ENCODE results near the gene KRTAP10-10.

The KRTAP10-10 gene

DNA sequence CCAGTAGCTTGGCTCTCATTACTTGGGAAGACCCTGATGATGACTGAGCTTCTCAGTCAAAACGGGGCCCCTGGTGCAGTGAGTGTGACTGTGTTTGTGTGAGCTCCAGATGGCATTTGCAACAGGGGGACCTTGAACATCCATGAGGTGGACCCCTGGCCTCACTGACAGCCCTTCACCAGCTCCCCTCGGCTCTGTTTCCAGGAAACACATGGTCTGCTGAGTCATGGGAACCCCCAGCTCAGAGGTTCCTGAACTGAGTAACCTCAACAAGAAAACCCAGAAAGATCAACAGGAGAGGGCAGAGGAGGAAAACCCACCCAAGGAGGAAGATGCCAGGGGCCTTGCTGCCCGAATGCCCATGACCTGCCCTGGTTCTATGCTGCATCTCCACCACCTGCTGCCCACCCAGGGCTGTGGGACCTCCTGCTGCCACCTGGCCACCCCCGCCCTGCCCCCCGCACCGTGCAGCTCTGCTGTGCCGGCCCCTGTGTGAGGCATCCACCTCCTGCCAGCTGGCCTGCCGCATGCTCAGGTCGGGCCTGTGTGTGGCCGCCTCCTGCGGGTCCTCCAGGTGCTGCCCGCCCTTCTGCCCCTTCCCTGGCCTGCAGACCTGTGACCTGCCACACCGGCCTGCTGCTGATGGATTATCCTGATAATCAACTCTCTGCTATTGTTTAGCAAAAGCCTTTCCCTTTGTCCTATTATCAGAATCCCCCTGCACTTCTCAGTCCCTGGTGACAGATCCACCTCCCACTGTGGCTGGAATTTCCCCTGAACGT lies 49.0 kb downstream of the KRTAP10-10 start:
- DNase-seq, result no peak

DNA sequence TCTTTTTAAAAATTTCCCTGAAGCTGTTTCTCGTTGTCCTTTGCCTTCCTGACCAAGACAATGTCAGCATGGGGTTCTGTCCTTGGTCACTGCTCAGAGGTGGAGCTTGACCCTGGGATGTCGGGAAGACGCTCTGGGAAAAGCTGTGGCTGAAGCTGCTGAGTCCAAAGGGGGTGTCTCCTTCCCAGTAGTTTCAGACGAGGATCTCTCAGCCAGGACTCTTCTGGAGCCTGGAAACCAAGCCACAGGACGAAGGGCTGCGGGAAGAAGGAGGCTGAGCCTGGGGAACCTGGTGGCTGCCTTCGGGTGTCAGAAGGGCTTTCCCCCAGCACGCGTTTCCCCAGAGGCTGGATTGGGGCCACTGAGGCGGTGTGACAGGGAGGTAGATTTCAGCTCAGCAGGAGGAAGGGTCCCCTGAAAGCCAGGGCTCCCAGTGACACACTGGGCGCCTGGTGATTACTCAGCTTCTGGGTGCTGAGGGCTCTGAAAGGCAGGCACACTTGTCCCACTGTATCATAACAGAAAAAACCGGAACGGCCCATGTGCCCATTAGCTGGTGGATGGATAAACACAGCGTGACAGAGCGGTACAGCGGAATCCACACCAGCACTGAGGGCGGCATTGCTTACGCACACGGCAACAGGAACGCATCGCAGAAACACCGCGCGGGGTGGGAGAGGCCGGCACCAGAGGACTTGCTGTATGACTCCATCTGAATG lies 49.8 kb downstream of the KRTAP10-10 start:
- no peak for DNase-seq

DNA sequence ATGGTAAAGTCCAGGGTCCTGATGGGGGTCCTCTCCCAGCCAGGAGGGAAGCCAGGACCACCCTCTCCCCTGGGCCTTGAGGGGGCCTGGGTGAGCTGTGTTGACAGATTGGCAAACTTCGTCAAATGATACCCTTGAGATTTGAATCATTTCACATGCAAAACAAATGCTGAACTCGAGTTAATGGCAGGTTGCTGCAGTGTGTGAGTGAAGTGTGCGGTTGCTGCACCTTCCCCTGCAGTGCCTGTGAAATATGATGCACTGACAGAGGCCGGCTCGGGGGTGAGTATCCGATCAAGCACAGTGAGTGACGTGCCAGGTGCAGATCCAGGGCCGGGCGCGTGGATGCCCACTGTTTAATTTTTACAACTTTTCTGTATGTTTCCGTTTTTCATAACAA lies 50.5 kb downstream of the KRTAP10-10 start:
- no peak for DNase-seq

All from activated gamma-delta T cell (primary cell).